HG03558 (cell line): ENCODE results near the gene LRRC42.
A peak's percentile ranks its signal among the peaks of the same experiment; 100 is the strongest.

Experiments used
- ATAC-seq: cut with Tn5 transposase; IDR thresholded peaks from one replicate; pipeline ENCODE4 v1.9.1; 2021; ENCODE audit warnings: moderate number of reproducible peaks; ENCODE audit not compliant: unreplicated experiment; ENCODE audit errors: extremely low read depth

LRRC42 gene

GRCh38 chr1:53938136-53938830 lies 7.9 kb upstream of the LRRC42 start:
- no peak for ATAC-seq

- no peak for ATAC-seq
Measured at GRCh38 chr1:53942127-53942957, 3.8 kb upstream of the LRRC42 start.

GRCh38 chr1:53943090-53943489 lies 3.1 kb upstream of the LRRC42 start:
- no peak for ATAC-seq

GRCh38 chr1:53943490-53944043 lies 2.6 kb upstream of the LRRC42 start:
- no peak for ATAC-seq

- no peak for ATAC-seq
Measured at GRCh38 chr1:53944469-53945182, 1.5 kb upstream of the LRRC42 start.

- ATAC-seq, result no peak
Measured at GRCh38 chr1:53945183-53945432, 1.0 kb upstream of the LRRC42 start.

- ATAC-seq, result peak; percentile 38
Measured at GRCh38 chr1:53945433-53946251, 508 bp upstream of the LRRC42 start, which contains the start of gene IFT25. Gene IFT25 (minus strand): TSS chr1:53945699. CDS start chr1:53940082, 5,617 bp downstream.

GRCh38 chr1:53947172-53947907 lies 1.2 kb downstream of the LRRC42 start:
- no peak for ATAC-seq

- ATAC-seq, result no peak
Measured at GRCh38 chr1:53948291-53948690, 2.1 kb downstream of the LRRC42 start.

- no peak for ATAC-seq
Measured at GRCh38 chr1:53949023-53949990, 3.2 kb downstream of the LRRC42 start.

- no peak for ATAC-seq
Measured at GRCh38 chr1:53951697-53952096, 5.5 kb downstream of the LRRC42 start.

GRCh38 chr1:53954128-53954527 lies 8.0 kb downstream of the LRRC42 start:
- no peak for ATAC-seq

GRCh38 chr1:53956308-53957168 lies 10.4 kb downstream of the LRRC42 start:
- no peak for ATAC-seq

GRCh38 chr1:53957194-53957818 lies 11.2 kb downstream of the LRRC42 start:
- ATAC-seq, result no peak

- no peak for ATAC-seq
Measured at GRCh38 chr1:53959664-53960250, 13.6 kb downstream of the LRRC42 start.

GRCh38 chr1:53962395-53962794 lies 16.2 kb downstream of the LRRC42 start:
- ATAC-seq, result no peak

- no peak for ATAC-seq
Measured at GRCh38 chr1:53963460-53963859, 17.3 kb downstream of the LRRC42 start.
